ENCODE data around the gene BHMT2.

GRCh38 chr5:79031485-79031867 lies 38.1 kb upstream of the BHMT2 start:
- TF ChIP-seq EZH2phosphoT487 (IDR thresholded peaks at IDR 0.05; ENCODE audit: borderline replicate concordance, low read length) (no peak), CTCF (conservative IDR thresholded peaks at IDR 0.05; ENCODE audit: low read depth, low read length) (no peak)

Data from PC-3 (cell line).